GOT3 (cell line): ENCODE measurements around the gene KCNK17.

Experiments
- DNase-seq: peaks from one replicate; lab custom pipeline; 2025; ENCODE audit warnings: mixed read lengths; lab: John Stamatoyannopoulos, UW

KCNK17 gene

GRCh38 chr6:39314273-39314795 lies at the start of gene KCNK17:
KCNK17 (minus strand) TSS chr6:39314419; CDS start chr6:39314320, 99 bp downstream.
- DNase-seq: no peak

- no peak for DNase-seq
Observed at GRCh38 chr6:39363280-39363679, 49.1 kb upstream of the KCNK17 start.

GRCh38 chr6:39362487-39362865 lies 48.3 kb upstream of the KCNK17 start:
- DNase-seq: no peak

- no peak for DNase-seq
Observed at GRCh38 chr6:39361657-39362486, 47.7 kb upstream of the KCNK17 start.

- no peak for DNase-seq
Observed at GRCh38 chr6:39360378-39360777, 46.2 kb upstream of the KCNK17 start.

GRCh38 chr6:39357998-39358686 lies 43.9 kb upstream of the KCNK17 start:
- no peak for DNase-seq

- no peak for DNase-seq
Observed at GRCh38 chr6:39353698-39354315, 39.6 kb upstream of the KCNK17 start.

- DNase-seq: no peak
Observed at GRCh38 chr6:39350723-39351505, 36.7 kb upstream of the KCNK17 start.

GRCh38 chr6:39348740-39349139 lies 34.5 kb upstream of the KCNK17 start:
- no peak for DNase-seq

GRCh38 chr6:39347906-39348585 lies 33.8 kb upstream of the KCNK17 start:
- DNase-seq: no peak

GRCh38 chr6:39347206-39347605 lies 33.0 kb upstream of the KCNK17 start:
- no peak for DNase-seq

- DNase-seq: no peak
Observed at GRCh38 chr6:39344821-39345280, 30.6 kb upstream of the KCNK17 start.

GRCh38 chr6:39343396-39343870 lies 29.2 kb upstream of the KCNK17 start:
- DNase-seq: no peak

- no peak for DNase-seq
Observed at GRCh38 chr6:39342692-39343395, 28.6 kb upstream of the KCNK17 start.

- DNase-seq: no peak
Observed at GRCh38 chr6:39341937-39342336, 27.7 kb upstream of the KCNK17 start.

GRCh38 chr6:39341352-39341751 lies 27.1 kb upstream of the KCNK17 start:
- no peak for DNase-seq

GRCh38 chr6:39339868-39340550 lies 25.8 kb upstream of the KCNK17 start:
- no peak for DNase-seq

- no peak for DNase-seq
Observed at GRCh38 chr6:39339096-39339867, 25.1 kb upstream of the KCNK17 start.

- DNase-seq: no peak
Observed at GRCh38 chr6:39338397-39338796, 24.2 kb upstream of the KCNK17 start.
